OCI-LY1 (cell line): Measurements from ENCODE around the gene HS1BP3.

Experiments used
- H2AFZ ChIP-seq: fragments of 200-600 bp; sonication (generic), shearing (Covaris generic); 2 replicates; pipeline ENCODE4 v1.6.0; 2014; ENCODE audit warnings: antibody characterized with exemption, mild to moderate bottlenecking, low read length
- H3F3A ChIP-seq: fragments of 200-600 bp; sonication (generic), shearing (Covaris generic); 2 replicates; pipeline ENCODE4 v1.6.0; 2014; ENCODE audit warnings: mild to moderate bottlenecking, antibody characterized with exemption, low read length, moderate library complexity; ENCODE audit not compliant: insufficient read depth
- H3K27ac ChIP-seq: fragments of 200-600 bp; sonication (generic); 2 replicates; pipeline ENCODE4 v1.5.1; 2014; ENCODE audit warnings: low read length, mixed run types, mild to moderate bottlenecking, low read depth; ENCODE audit not compliant: poor library complexity, severe bottlenecking
- H3K27me3 ChIP-seq: fragments of 200-600 bp; sonication (generic); 2 replicates; pipeline ENCODE4 v1.6.0; 2014; ENCODE audit warnings: antibody characterized with exemption, mild to moderate bottlenecking, low read length, moderate library complexity; ENCODE audit not compliant: insufficient read depth
- H3K36me3 ChIP-seq: fragments of 200-600 bp; sonication (generic); 2 replicates; pipeline ENCODE4 v1.6.1; 2014; ENCODE audit warnings: mild to moderate bottlenecking, antibody characterized with exemption, low read length, moderate library complexity, mixed read lengths; ENCODE audit not compliant: insufficient read depth
- H3K4me1 ChIP-seq: fragments of 200-600 bp; sonication (generic); 2 replicates; pipeline ENCODE4 v1.5.1; 2014; ENCODE audit warnings: mild to moderate bottlenecking, low read length, moderate library complexity; ENCODE audit not compliant: insufficient read depth, severe bottlenecking
- H3K4me2 ChIP-seq: fragments of 200-600 bp; sonication (generic), shearing (Covaris generic); 2 replicates; pipeline ENCODE4 v1.6.1; 2014; ENCODE audit warnings: low read length
- H3K4me3 ChIP-seq: fragments of 200-600 bp; sonication (generic); 2 replicates; pipeline ENCODE4 v1.5.1; 2014; ENCODE audit warnings: low read length, low read depth, mild to moderate bottlenecking, mixed read lengths; ENCODE audit not compliant: poor library complexity, severe bottlenecking
- H3K79me2 ChIP-seq: fragments of 200-600 bp; shearing (Covaris generic); 2 replicates; pipeline ENCODE4 v1.6.1; 2016; ENCODE audit warnings: mixed run types, low read length, mixed read lengths; ENCODE audit not compliant: insufficient read depth
- H3K9ac ChIP-seq: fragments of 200-600 bp; sonication (generic), shearing (Covaris generic); 2 replicates; pipeline ENCODE4 v1.6.1; 2014; ENCODE audit warnings: mild to moderate bottlenecking, low read length, mixed read lengths
- H3K9me2 ChIP-seq: fragments of 200-600 bp; sonication (generic), shearing (Covaris generic); 2 replicates; pipeline ENCODE4 v1.6.1; 2014; ENCODE audit warnings: low read depth, mild to moderate bottlenecking, low read length, mixed read lengths
- H3K9me3 ChIP-seq: fragments of 200-600 bp; shearing (Covaris generic); 2 replicates; pipeline ENCODE4 v1.6.1; 2014; ENCODE audit warnings: low read length, mixed read lengths
- H4K20me1 ChIP-seq: fragments of 200-600 bp; sonication (generic), shearing (Covaris generic); 2 replicates; pipeline ENCODE4 v1.6.0; 2016; ENCODE audit warnings: mild to moderate bottlenecking, low read length; ENCODE audit not compliant: insufficient read depth
- CTCF ChIP-seq: fragments of 200-600 bp; sonication (generic), shearing (Covaris generic); IDR thresholded peaks from 2 replicates; pipeline ENCODE4 v1.5.1; 2017; ENCODE audit warnings: mild to moderate bottlenecking, antibody characterized with exemption, low read length, moderate library complexity, mixed read lengths
- EZH2 ChIP-seq: fragments of 200-600 bp; sonication (generic), shearing (Covaris generic); IDR thresholded peaks from 2 replicates; pipeline ENCODE4 v1.8.0; 2017; ENCODE audit warnings: borderline replicate concordance, mixed run types, mild to moderate bottlenecking, antibody characterized with exemption, low read length, moderate library complexity, mixed read lengths

The HS1BP3 gene

DNA sequence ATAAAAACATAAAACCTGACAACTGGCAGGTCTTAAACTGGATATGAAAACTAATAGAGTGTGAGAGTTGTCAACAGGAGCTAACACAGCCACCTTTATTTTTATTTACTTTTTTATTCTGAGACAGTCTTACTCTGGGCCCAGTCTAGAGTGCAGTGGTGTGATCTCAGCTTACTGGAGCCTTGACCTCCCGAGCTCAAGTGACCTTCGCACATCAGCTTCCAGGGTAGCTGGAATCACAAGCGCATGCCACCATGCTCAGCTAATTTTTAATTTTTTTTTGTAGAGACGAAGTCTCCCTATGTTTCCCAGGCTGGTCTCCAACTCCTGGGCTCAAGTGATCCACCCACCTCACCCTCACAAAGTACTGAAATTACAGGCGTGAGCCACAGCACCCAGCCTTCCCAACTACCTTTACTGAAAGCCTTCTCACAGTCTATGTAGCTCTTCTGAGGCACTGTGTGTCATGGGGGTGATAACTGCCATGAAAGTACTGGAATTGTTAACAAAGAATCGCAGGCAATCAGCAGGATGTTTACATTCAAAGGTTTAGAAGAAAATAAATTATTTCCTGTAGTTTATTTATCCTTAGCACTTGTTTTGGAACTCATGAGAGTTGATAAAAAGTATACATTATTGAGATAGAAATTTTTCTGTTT is 40.3 kb upstream of the HS1BP3 start:
- H3K4me3 ChIP-seq = no peak overlapping the region
- no peaks in the 10 kb centered on the region for H3K79me2 ChIP-seq
- peaks cover 44% of the 10 kb centered on the region for H3K36me3 ChIP-seq
- TF ChIP-seq EZH2 (no peak), CTCF (no peak)
- no peaks in the 10 kb centered on the region for H3F3A ChIP-seq
- H4K20me1 ChIP-seq = no peaks in the 10 kb centered on the region
- no peaks in the 10 kb centered on the region for H3K9me2 ChIP-seq
- no peaks in the 10 kb centered on the region for H3K27me3 ChIP-seq
- no peak overlapping the region for H3K9ac ChIP-seq
- H3K4me2 ChIP-seq = no peak overlapping the region
- H3K27ac ChIP-seq = no peak overlapping the region
- H2AFZ ChIP-seq = no peak overlapping the region
- no peaks in the 10 kb centered on the region for H3K4me1 ChIP-seq
- no peaks in the 10 kb centered on the region for H3K9me3 ChIP-seq

DNA sequence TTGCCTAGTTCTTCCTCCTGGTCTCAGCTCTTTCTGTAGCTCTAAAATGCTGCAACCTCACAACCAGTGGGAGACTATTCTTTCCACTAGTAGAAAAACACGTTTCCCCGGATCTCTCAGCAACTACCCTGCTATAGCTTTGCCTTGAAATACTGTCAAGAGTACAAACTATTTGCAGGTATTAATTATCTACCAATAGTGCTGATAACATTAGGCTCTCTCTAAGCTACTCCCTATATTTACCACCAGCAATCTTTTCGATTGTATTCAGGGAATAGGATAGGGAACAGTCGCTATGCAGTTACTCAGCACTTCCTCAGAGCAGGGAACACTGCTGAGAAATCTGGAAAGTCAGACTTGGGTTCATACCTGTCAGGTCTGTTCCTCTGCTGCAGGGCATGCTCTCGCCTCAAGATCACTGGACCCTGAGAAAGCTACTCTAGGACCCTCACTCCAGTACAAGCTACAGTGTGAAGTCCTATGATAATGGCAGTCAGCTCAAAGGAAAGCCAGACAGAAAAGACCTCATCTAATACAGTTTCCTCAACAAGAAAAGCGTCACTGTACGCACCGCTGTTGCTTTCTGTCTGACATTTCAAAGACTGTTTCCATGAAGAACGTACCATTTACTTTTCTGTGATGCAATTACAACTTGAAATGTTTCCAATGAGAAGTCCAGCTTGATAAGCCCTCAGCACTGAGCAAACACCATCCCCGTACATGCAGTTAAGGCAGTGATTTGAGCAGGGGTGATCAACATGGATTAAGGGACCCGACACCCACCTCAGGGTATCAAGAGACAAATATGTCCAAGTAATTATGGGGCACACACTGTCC is 38.7 kb upstream of the HS1BP3 start:
- no peaks in the 10 kb centered on the region for H3F3A ChIP-seq
- no peaks in the 10 kb centered on the region for H3K79me2 ChIP-seq
- no peaks in the 10 kb centered on the region for H3K9me3 ChIP-seq
- H3K4me3 ChIP-seq = no peak overlapping the region
- no peak overlapping the region for H3K4me2 ChIP-seq
- H3K27ac ChIP-seq = no peak overlapping the region
- no peaks in the 10 kb centered on the region for H4K20me1 ChIP-seq
- H3K9ac ChIP-seq = no peak overlapping the region
- H3K36me3 ChIP-seq = peaks cover 56% of the 10 kb centered on the region
- no peak for TF ChIP-seq CTCF
- no peak for TF ChIP-seq EZH2
- no peaks in the 10 kb centered on the region for H3K4me1 ChIP-seq
- H2AFZ ChIP-seq = no peak overlapping the region
- H3K27me3 ChIP-seq = no peaks in the 10 kb centered on the region
- H3K9me2 ChIP-seq = no peaks in the 10 kb centered on the region

- Histone ChIP-seq H3K4me3 (no peak overlapping the region), H3K9me2 (no peaks in the 10 kb centered on the region), H3K27ac (no peak overlapping the region), H3K4me2 (no peak overlapping the region), H2AFZ (no peak overlapping the region), H3K36me3 (peaks cover 65% of the 10 kb centered on the region), H3K27me3 (no peaks in the 10 kb centered on the region), H3K4me1 (no peaks in the 10 kb centered on the region), H3F3A (no peaks in the 10 kb centered on the region), H3K9me3 (no peaks in the 10 kb centered on the region), H4K20me1 (no peaks in the 10 kb centered on the region), H3K79me2 (no peaks in the 10 kb centered on the region), H3K9ac (no peak overlapping the region)
- TF ChIP-seq EZH2 = no peak
- TF ChIP-seq CTCF = no peak
Observed at GRCh38 chr2:20687260-20687832, 36.4 kb upstream of the HS1BP3 start.
